Duodenal mucosa (tissue), 2 donors: ENCODE data around the gene CDH11.

Source experiments
- H3K27ac ChIP-seq: one replicate; pipeline ENCODE4 v1.7.0; 2013; ENCODE audit warnings: low read depth, low read length
- H3K27me3 ChIP-seq, 2 donors: one replicate each; pipeline ENCODE4 v1.7.0; 2013; ENCODE audit warnings: low read length in 2 of 2, control low read depth in 1 of 2; ENCODE audit not compliant: insufficient read depth in 2 of 2, control insufficient read depth in 1 of 2
- H3K36me3 ChIP-seq, 2 donors: one replicate each; pipeline ENCODE4 v1.7.0; 2013; ENCODE audit warnings: low read length in 2 of 2, control low read depth in 1 of 2; ENCODE audit not compliant: insufficient read depth in 2 of 2, control insufficient read depth in 1 of 2
- H3K4me1 ChIP-seq, 2 donors: one replicate each; pipeline ENCODE4 v1.7.0; 2013; ENCODE audit warnings: low read length in 2 of 2, control low read depth in 1 of 2; ENCODE audit not compliant: insufficient read depth in 2 of 2, control insufficient read depth in 1 of 2
- H3K4me3 ChIP-seq, 2 donors: one replicate each; pipeline ENCODE4 v1.7.0; 2013; ENCODE audit warnings: low read length in 2 of 2, low read depth in 1 of 2
- H3K9ac ChIP-seq, 2 donors: one replicate each; pipeline ENCODE4 v1.7.0; 2013; ENCODE audit warnings: low read length in 2 of 2, low read depth in 1 of 2
- H3K9me3 ChIP-seq, 2 donors: one replicate each; pipeline ENCODE4 v1.7.0; 2013; ENCODE audit warnings: low read length in 2 of 2, control low read depth in 1 of 2; ENCODE audit not compliant: control insufficient read depth in 1 of 2

CDH11 gene

DNA sequence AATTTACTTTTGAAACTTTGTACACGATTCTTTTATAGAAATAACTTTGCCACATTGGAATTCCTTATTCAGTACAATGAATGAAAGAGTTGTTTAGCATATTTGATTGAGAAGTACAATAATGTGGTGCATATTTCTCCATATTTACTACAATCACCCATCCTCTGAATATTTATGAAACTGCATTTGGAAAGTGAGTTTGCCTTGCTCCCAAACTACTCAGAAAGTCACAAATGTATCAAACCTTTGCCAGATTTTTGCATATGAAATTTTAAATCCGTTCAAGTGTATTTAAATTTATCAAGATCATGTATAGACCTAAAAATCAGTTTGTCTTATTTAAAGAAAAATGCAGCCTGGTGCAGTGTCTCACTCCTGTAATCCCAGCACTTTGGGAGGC is 148.7 kb downstream of the CDH11 start:
- Histone ChIP-seq H3K9ac (no peak overlapping the region), H3K4me3 (no peak overlapping the region), H3K27me3 (no peaks in the 10 kb centered on the region), H3K4me1 (no peaks in the 10 kb centered on the region), H3K36me3 (no peaks in the 10 kb centered on the region), H3K9me3 (no peaks in the 10 kb centered on the region), H3K27ac (no peak overlapping the region)

GRCh38 chr16:64971171-64971570 is 150.7 kb downstream of the CDH11 start:
- Histone ChIP-seq H3K36me3 (no peaks in the 10 kb centered on the region), H3K27me3 (no peaks in the 10 kb centered on the region), H3K9me3 (no peaks in the 10 kb centered on the region), H3K4me1 (no peaks in the 10 kb centered on the region), H3K27ac (no peak overlapping the region), H3K4me3 (no peak overlapping the region), H3K9ac (no peak overlapping the region)

- Histone ChIP-seq H3K27ac (no peak overlapping the region), H3K36me3 (no peaks in the 10 kb centered on the region), H3K4me1 (no peaks in the 10 kb centered on the region), H3K4me3 (no peak overlapping the region), H3K9me3 (no peaks in the 10 kb centered on the region), H3K27me3 (no peaks in the 10 kb centered on the region), H3K9ac (no peak overlapping the region)
Observed at GRCh38 chr16:64969221-64969620, 152.6 kb downstream of the CDH11 start.

GRCh38 chr16:64968539-64968938 is 153.3 kb downstream of the CDH11 start:
- Histone ChIP-seq H3K4me1 (no peaks in the 10 kb centered on the region), H3K9me3 (no peaks in the 10 kb centered on the region), H3K36me3 (no peaks in the 10 kb centered on the region), H3K27me3 (no peaks in the 10 kb centered on the region), H3K27ac (no peak overlapping the region), H3K4me3 (no peak overlapping the region), H3K9ac (no peak overlapping the region)

GRCh38 chr16:64964126-64964540 is 157.7 kb downstream of the CDH11 start:
- Histone ChIP-seq H3K9me3 (no peaks in the 10 kb centered on the region), H3K27me3 (no peaks in the 10 kb centered on the region), H3K9ac (no peak overlapping the region), H3K36me3 (no peaks in the 10 kb centered on the region), H3K4me1 (no peaks in the 10 kb centered on the region), H3K4me3 (no peak overlapping the region), H3K27ac (no peak overlapping the region)

- no peaks in the 10 kb centered on the region for H3K4me1 ChIP-seq
- H3K4me3 ChIP-seq, result no peak overlapping the region
- no peaks in the 10 kb centered on the region for H3K9me3 ChIP-seq
- H3K36me3 ChIP-seq, result no peaks in the 10 kb centered on the region
- H3K27me3 ChIP-seq, result no peaks in the 10 kb centered on the region
- H3K9ac ChIP-seq, result no peak overlapping the region
- H3K27ac ChIP-seq, result no peak overlapping the region
Observed at GRCh38 chr16:64962786-64963185, 159.1 kb downstream of the CDH11 start.

DNA sequence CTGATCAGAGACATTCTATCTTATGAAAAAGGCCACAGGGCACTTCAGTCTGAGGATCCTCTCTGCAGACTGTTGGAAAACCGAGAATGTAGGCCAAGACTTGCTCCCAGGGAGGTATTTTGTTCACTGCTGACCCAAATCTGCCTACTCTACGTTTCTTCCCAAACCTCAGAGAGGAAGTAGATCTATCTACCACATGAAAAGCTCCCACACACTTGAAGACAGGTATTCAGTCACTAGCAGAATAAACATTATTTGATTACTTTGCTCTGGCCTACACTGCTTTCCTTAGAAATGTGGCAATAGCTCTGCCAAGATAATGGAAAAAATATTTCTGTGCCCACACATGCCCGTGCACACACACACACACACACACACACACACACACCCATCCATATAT is 164.6 kb downstream of the CDH11 start:
- H3K27ac ChIP-seq, result no peak overlapping the region
- no peaks in the 10 kb centered on the region for H3K27me3 ChIP-seq
- H3K4me3 ChIP-seq, result no peak overlapping the region
- H3K9ac ChIP-seq, result no peak overlapping the region
- no peaks in the 10 kb centered on the region for H3K9me3 ChIP-seq
- no peaks in the 10 kb centered on the region for H3K36me3 ChIP-seq
- H3K4me1 ChIP-seq, result no peaks in the 10 kb centered on the region

DNA sequence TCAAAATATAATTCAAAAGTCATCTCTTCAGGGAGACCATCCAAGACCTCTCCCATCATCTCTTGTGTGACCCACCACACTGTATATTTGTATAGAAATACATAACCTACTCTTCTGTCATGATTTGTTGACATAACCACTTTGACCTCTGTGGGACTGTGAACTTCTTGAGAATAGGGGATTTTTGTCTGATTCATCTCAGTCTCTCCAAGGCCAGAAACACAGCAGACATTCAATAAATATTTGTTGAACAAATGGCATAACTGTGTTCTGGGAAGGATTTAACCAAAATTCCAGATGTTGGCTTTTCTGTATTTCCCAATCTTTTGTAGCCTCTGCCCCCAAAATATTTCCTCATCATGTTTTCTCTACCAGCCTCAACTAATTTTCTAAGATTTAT is 169.7 kb downstream of the CDH11 start:
- no peaks in the 10 kb centered on the region for H3K27me3 ChIP-seq
- H3K4me1 ChIP-seq, result no peaks in the 10 kb centered on the region
- H3K9me3 ChIP-seq, result peaks cover 0 to 2% of the 10 kb centered on the region in 2 donors
- H3K27ac ChIP-seq, result no peak overlapping the region
- H3K4me3 ChIP-seq, result no peak overlapping the region
- no peak overlapping the region for H3K9ac ChIP-seq
- H3K36me3 ChIP-seq, result no peaks in the 10 kb centered on the region

DNA sequence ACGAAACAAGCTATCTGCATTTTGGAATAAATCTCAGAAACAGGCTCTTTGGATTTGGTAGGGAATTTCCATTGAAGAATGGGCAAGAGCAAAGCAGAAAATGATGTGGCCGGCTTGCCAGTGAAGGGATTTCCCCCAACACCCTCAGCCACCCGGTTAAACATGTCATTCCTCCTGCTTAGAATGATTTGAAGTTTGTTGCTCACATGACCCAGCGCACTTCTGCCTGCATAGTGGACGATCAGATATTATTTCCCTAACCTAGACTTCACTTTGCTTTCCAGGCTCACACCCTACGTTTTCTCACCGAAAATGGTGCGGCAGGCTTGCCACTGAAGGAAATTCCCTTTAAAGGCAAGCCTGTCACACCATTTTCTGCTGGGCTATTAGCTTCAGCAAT is 170.7 kb downstream of the CDH11 start:
- Histone ChIP-seq H3K27ac (no peak overlapping the region), H3K9ac (no peak overlapping the region), H3K36me3 (no peaks in the 10 kb centered on the region), H3K9me3 (peaks cover 0 to 2% of the 10 kb centered on the region in 2 donors), H3K4me1 (no peaks in the 10 kb centered on the region), H3K27me3 (no peaks in the 10 kb centered on the region), H3K4me3 (no peak overlapping the region)

DNA sequence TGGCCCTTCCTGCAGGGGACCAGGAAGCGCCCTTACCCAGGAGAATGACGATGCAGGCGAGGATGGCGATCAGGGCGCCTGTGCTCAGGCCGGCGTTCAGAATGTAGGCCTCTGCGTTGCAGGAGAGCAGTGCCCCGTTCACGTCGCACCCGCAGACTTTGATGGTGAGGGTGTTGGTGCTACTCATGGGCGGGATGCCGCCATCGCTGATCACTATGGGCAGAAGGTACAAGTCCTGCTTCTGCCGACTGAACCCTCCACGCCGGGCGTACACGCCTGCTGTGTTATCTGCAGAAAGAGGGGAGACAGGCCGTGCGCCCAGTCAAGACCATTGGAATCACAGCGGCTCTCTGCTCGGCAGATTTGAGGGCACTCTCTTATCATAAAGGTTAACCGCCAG is 171.1 kb downstream of the CDH11 start:
- Histone ChIP-seq H3K9ac (no peak overlapping the region), H3K9me3 (peaks cover 0 to 2% of the 10 kb centered on the region in 2 donors), H3K4me3 (no peak overlapping the region), H3K27me3 (no peaks in the 10 kb centered on the region), H3K36me3 (no peaks in the 10 kb centered on the region), H3K4me1 (no peaks in the 10 kb centered on the region), H3K27ac (no peak overlapping the region)

DNA sequence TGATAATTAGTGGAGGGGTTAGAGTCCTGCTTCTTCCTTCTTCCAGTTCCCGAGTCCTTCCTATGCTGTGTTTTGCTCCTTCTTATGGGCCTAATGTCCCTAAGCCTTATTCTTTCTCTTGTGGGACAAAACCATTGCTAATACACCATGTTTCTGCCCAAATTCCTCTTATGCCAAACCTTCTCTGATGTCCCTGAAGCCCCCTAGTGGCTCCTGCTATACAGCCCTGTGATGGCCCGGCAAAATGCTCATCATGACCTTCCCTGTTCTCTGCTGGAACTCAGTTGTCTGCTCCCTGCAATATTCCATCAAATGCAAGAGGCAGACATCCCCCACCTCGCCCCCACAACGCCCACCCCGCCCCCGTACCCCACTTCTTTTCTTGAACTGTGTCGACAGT is 171.6 kb downstream of the CDH11 start:
- H3K27ac ChIP-seq, result no peak overlapping the region
- H3K36me3 ChIP-seq, result no peaks in the 10 kb centered on the region
- H3K9me3 ChIP-seq, result peaks cover 0 to 2% of the 10 kb centered on the region in 2 donors
- no peak overlapping the region for H3K9ac ChIP-seq
- no peaks in the 10 kb centered on the region for H3K27me3 ChIP-seq
- H3K4me1 ChIP-seq, result no peaks in the 10 kb centered on the region
- H3K4me3 ChIP-seq, result no peak overlapping the region
